Measurements from ENCODE around the gene MLPH. TPM values are rescaled to one million over a fixed set of nuclear protein-coding genes. Genes with fewer than 3 reads are reported as not detected.
A peak's percentile ranks its signal among the peaks of the same experiment; 100 is the strongest.

MLPH gene
- 10.3 TPM for total RNA-seq

- no peak for DNase-seq
These were observed at the start of gene MLPH for GRCh38 chr2:237486819-237487448. MLPH (plus strand) TSS chr2:237487251; CDS start chr2:237493427, 6,176 bp downstream.

GRCh38 chr2:237437566-237437965 is 49.5 kb upstream of the MLPH start:
- no peak for DNase-seq

- DNase-seq: no peak
These were observed 48.7 kb upstream of the MLPH start for GRCh38 chr2:237438080-237438940.

GRCh38 chr2:237440819-237441281 is 46.2 kb upstream of the MLPH start:
- DNase-seq: no peak

- no peak for DNase-seq
These were observed 45.3 kb upstream of the MLPH start for GRCh38 chr2:237441605-237442274.

GRCh38 chr2:237444071-237444470 is 43.0 kb upstream of the MLPH start:
- DNase-seq: no peak

GRCh38 chr2:237445611-237446337 is 41.3 kb upstream of the MLPH start:
- no peak for DNase-seq

GRCh38 chr2:237446338-237446665 is 40.7 kb upstream of the MLPH start:
- no peak for DNase-seq

GRCh38 chr2:237447496-237447895 is 39.6 kb upstream of the MLPH start:
- DNase-seq: no peak

- no peak for DNase-seq
These were observed 38.9 kb upstream of the MLPH start for GRCh38 chr2:237448171-237448570.

GRCh38 chr2:237448626-237449025 is 38.4 kb upstream of the MLPH start:
- no peak for DNase-seq

- DNase-seq: peak; percentile 62
These were observed 37.7 kb upstream of the MLPH start for GRCh38 chr2:237449193-237449881.

- no peak for DNase-seq
These were observed 36.9 kb upstream of the MLPH start for GRCh38 chr2:237450108-237450507.

- no peak for DNase-seq
These were observed 36.5 kb upstream of the MLPH start for GRCh38 chr2:237450583-237450982.

- peak; percentile 53 for DNase-seq
These were observed 35.2 kb upstream of the MLPH start for GRCh38 chr2:237451643-237452469.

GRCh38 chr2:237452861-237453260 is 34.2 kb upstream of the MLPH start:
- no peak for DNase-seq

- DNase-seq: peak; percentile 61
These were observed 33.4 kb upstream of the MLPH start for GRCh38 chr2:237453671-237454070.

GRCh38 chr2:237455764-237456163 is 31.3 kb upstream of the MLPH start:
- no peak for DNase-seq

GRCh38 chr2:237456200-237456843 is 30.7 kb upstream of the MLPH start:
- DNase-seq: peak; percentile 88

- no peak for DNase-seq
These were observed 29.6 kb upstream of the MLPH start for GRCh38 chr2:237457388-237457941.
